Thyroid gland (tissue), 4 donors: ENCODE data around the gene CPVL. TPM values are rescaled to one million over a fixed set of nuclear protein-coding genes. Genes with fewer than 3 reads are reported as not detected.

ENCODE experiments used
- DNase-seq, 2 donors: peaks; one replicate each; pipeline ENCODE4 v3.0.0-alpha.2; 2019
- H3K27ac ChIP-seq, 3 donors: fragments of 200-600 bp; sonication (generic); 1 replicate in 2 of 3; 2 replicates in 1 of 3; pipeline ENCODE4 v1.5.1; 2016 to 2019; ENCODE audit warnings: mild to moderate bottlenecking in 1 of 3, moderate library complexity in 1 of 3
- H3K27me3 ChIP-seq: fragments of 200-600 bp; sonication (generic); one replicate; pipeline ENCODE4 v1.5.1; 2019
- H3K36me3 ChIP-seq, 2 donors: fragments of 200-600 bp; sonication (generic); one replicate each; pipeline ENCODE4 v1.5.1; 2016 to 2019
- H3K4me1 ChIP-seq, 2 donors: fragments of 200-600 bp; sonication (generic); one replicate each; pipeline ENCODE4 v1.5.1; 2017 to 2019
- H3K4me3 ChIP-seq, 3 donors: fragments of 200-600 bp; sonication (generic); replicated peaks in 1 of 3; 1 replicate in 2 of 3; 2 replicates in 1 of 3; pipeline ENCODE4 v1.5.1; 2016; ENCODE audit warnings: mild to moderate bottlenecking in 1 of 3
- H3K9me3 ChIP-seq: fragments of 200-600 bp; sonication (generic); one replicate; pipeline ENCODE4 v1.5.1; 2017
- CTCF ChIP-seq, 6 experiments: fragments of 200-600 bp in 3 of 6; fragments of 450-650 bp in 3 of 6; sonication (generic) in 3 of 6; IDR thresholded peaks; one replicate each; pipeline ENCODE4 v1.5.1; 2016 to 2019; ENCODE audit warnings: antibody characterized with exemption in 6 of 6, mild to moderate bottlenecking in 2 of 6, inconsistent platforms in 1 of 6, moderate library complexity in 1 of 6
- POLR2A ChIP-seq, 2 donors: fragments of 450-650 bp; IDR thresholded peaks; one replicate each; pipeline ENCODE4 v1.6.1; 2017; ENCODE audit warnings: antibody characterized with exemption in 2 of 2, mild to moderate bottlenecking in 2 of 2, moderate library complexity in 1 of 2
- WGBS, 2 donors: methylation state at CpG; one replicate each; pipeline ENCODE4 v1.1.5; 2017; 5-methylcytosine and 5-hydroxymethylcytosine counted together
- intact Hi-C: fragments of 100-400 bp; cut with DNase I; formaldehyde crosslinking; loops from one replicate; pipeline ENCODE4 v1.15.1; 2023
- total RNA-seq, 4 donors: library from RNA; depleted of rRNA; stranded (reverse); fragments of >200 nt; gene quantifications; one replicate each; pipeline ENCODE4 v1.2.3, GENCODE V29; 2016

CPVL gene
- total RNA-seq, 4 donors from 2014 or later: 79.8 to 182 (median 111) TPM

GRCh38 chr7:29091715-29092114, 54.6 kb downstream of the CPVL start:
- intact Hi-C loops: no loop called here
- 60 to 83% methylated on average over 4 of the region's 4 CpGs for WGBS, 2 donors
- peak overlapping the region in 1 of 3 donors; percentile 14 for H3K4me3 ChIP-seq

GRCh38 chr7:29090836-29091601, 55.3 kb downstream of the CPVL start:
- H3K4me3 ChIP-seq: peak overlapping the region in 1 of 3 donors; percentile 14
- intact Hi-C loops: no loop called here
- H3K36me3 ChIP-seq: no peaks in the 10 kb centered on the region
- H3K27me3 ChIP-seq: no peaks in the 10 kb centered on the region
- peaks cover 9 to 28% of the 10 kb centered on the region in 2 donors for H3K4me1 ChIP-seq
- no peaks in the 10 kb centered on the region for H3K9me3 ChIP-seq
- WGBS, 2 donors: 44 to 56% methylated on average over 10 of the region's 10 CpGs
- no peak for DNase-seq
- no peak for TF ChIP-seq POLR2A (IDR thresholded peaks at IDR 0.05)
- TF ChIP-seq CTCF (IDR thresholded peaks at IDR 0.05): no peak
- H3K27ac ChIP-seq: peak overlapping the region; percentile 37 to 74 (median 48)

More at GRCh38 chr7:29091715-29092114, 54.6 kb downstream of the CPVL start:
- no peak for DNase-seq
- Histone ChIP-seq H3K27ac (peak overlapping the region; percentile 37 to 74 (median 48)), H3K27me3 (no peaks in the 10 kb centered on the region), H3K9me3 (no peaks in the 10 kb centered on the region), H3K36me3 (no peaks in the 10 kb centered on the region), H3K4me1 (peaks cover 9 to 26% of the 10 kb centered on the region in 2 donors)
- TF ChIP-seq CTCF (IDR thresholded peaks at IDR 0.05): no peak
- no peak for TF ChIP-seq POLR2A (IDR thresholded peaks at IDR 0.05)

- no peaks in the 10 kb centered on the region for H3K27me3 ChIP-seq
- no peak for DNase-seq
- intact Hi-C loops: no loop called here
- TF ChIP-seq CTCF (IDR thresholded peaks at IDR 0.05) (no peak), POLR2A (IDR thresholded peaks at IDR 0.05) (no peak)
- no peaks in the 10 kb centered on the region for H3K9me3 ChIP-seq
- no peak overlapping the region for H3K27ac ChIP-seq
- peaks cover 9 to 23% of the 10 kb centered on the region in 2 donors for H3K4me1 ChIP-seq
- 86 to 88% methylated on average over 3 of the region's 3 CpGs for WGBS, 2 donors
- H3K36me3 ChIP-seq: no peaks in the 10 kb centered on the region
- no peak overlapping the region for H3K4me3 ChIP-seq
These were observed 56.1 kb downstream of the CPVL start for GRCh38 chr7:29090151-29090805.

- Histone ChIP-seq H3K4me1 (peaks cover 9 to 23% of the 10 kb centered on the region in 2 donors), H3K4me3 (no peak overlapping the region), H3K9me3 (no peaks in the 10 kb centered on the region), H3K36me3 (no peaks in the 10 kb centered on the region), H3K27ac (peak overlapping the region in 2 of 3 donors; percentile 42 to 62), H3K27me3 (no peaks in the 10 kb centered on the region)
- intact Hi-C loops: no loop called here
- no peak for TF ChIP-seq POLR2A (IDR thresholded peaks at IDR 0.05)
- TF ChIP-seq CTCF (IDR thresholded peaks at IDR 0.05): no peak
- 74 to 75% methylated on average over 1 of the region's 1 CpG for WGBS, 2 donors
- no peak for DNase-seq
These were observed 58.5 kb downstream of the CPVL start for GRCh38 chr7:29087840-29088170.

- Histone ChIP-seq H3K36me3 (no peaks in the 10 kb centered on the region), H3K4me3 (no peak overlapping the region), H3K9me3 (no peaks in the 10 kb centered on the region), H3K27me3 (no peaks in the 10 kb centered on the region), H3K4me1 (peaks cover 9 to 19% of the 10 kb centered on the region in 2 donors), H3K27ac (no peak overlapping the region)
- no peak for TF ChIP-seq POLR2A (IDR thresholded peaks at IDR 0.05)
- no peak for TF ChIP-seq CTCF (IDR thresholded peaks at IDR 0.05)
- intact Hi-C loops: no loop called here
- WGBS, 2 donors: 83 to 90% methylated on average over 2 of the region's 2 CpGs
- DNase-seq: no peak
These were observed 59.8 kb downstream of the CPVL start for GRCh38 chr7:29086545-29086944.
